Glomerular endothelial cell (primary cell): ENCODE data around the gene FRAT2. TPM values are rescaled to one million over a fixed set of nuclear protein-coding genes. Genes with fewer than 3 reads are reported as not detected.
"Not testable (repeated sequence)": the region's sequence is repeated elsewhere in the genome, so short reads cannot be mapped to it uniquely, and the experiment has no call there.

ENCODE experiments used
- DNase-seq: peaks from one replicate; pipeline ENCODE4 v3.0.0-alpha.2; 2011; ENCODE audit warnings: low read depth, low spot score; ENCODE audit errors: extremely low read depth
- total RNA-seq: library from RNA; depleted of rRNA; stranded (reverse); fragments of >200 nt; gene quantifications from 2 replicates; pipeline ENCODE4 v1.2.3, GENCODE V29; 2015

The FRAT2 gene
- total RNA-seq, 1 donor from 2014 or later: 10.6 TPM

GRCh38 chr10:97292097-97292861 lies 42.2 kb downstream of the FRAT2 start, which contains the start of gene ARHGAP19:
Gene ARHGAP19 (minus strand): TSS chr10:97292637. CDS start chr10:97292627, 10 bp downstream.
- DNase-seq: peak; percentile 91

DNA sequence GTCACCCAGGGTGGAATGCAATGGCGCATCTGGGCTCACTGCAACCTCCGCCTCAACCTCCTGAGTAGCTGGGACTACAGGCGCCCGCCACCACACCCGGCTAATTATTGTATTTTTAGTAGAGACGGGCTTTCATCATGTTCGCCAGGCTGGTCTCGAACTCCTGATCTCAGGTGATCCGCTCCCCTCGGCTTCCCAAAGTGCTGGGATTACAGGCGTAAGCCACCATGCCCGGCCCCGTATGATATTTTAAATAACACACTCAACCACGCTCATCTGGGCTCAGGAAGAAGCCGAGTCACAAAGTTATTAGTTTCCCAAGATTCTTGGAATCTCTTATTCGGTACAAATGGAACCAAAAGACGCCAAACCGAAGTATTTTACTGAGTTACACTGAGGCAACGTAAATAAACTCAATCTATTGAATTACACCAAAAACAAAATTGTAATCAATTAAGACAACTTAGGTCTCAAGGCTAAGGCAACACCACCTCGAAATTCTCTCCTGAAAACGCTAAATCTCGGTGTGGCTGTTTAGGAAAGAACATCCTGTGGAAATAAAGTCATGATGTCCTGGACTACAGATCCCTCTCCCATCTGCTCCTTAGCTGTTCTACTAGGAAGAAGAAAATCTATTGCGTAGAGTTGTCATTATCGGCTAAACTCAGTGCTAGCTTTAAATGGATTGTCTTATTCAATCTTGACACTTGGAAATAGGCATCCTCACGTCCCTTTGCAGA lies 43.0 kb downstream of the FRAT2 start:
- DNase-seq: peak; percentile 10

DNA sequence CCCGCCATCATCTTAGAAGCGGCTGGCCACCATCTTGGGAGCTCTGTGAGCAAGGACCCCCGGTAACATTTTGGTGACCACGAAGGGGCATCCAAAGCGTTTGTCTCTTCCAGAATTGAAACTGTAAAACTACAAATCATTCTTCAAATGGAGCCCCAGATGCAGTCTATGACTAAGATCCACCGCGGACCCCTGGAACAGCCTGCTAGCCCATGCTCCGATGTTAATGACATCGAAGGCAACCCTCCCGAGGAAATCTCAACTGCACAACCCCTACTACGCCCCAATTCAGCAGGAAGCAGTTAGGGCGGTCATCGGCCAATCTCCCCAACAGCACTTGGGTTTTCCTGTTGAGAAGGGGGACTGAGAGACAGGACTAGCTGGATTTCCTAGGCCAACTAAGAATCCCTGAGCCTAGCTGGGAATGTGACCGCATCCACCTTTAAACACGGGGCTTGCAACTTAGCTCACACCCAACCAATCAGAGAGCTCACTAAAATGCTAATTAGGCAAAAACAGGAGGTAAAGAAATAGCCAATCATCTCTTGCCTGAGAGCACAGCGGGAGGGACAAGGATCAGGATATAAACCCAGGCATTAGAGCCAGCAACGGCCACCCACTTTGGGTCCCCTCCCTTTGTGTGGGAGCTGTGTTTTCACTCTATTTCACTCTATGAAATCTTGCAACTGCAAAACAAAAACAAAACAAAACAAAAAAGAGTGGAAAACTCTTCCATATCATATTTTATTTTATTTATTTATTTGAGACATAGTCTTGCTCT lies 43.8 kb downstream of the FRAT2 start:
- not testable (repeated sequence) for DNase-seq

DNA sequence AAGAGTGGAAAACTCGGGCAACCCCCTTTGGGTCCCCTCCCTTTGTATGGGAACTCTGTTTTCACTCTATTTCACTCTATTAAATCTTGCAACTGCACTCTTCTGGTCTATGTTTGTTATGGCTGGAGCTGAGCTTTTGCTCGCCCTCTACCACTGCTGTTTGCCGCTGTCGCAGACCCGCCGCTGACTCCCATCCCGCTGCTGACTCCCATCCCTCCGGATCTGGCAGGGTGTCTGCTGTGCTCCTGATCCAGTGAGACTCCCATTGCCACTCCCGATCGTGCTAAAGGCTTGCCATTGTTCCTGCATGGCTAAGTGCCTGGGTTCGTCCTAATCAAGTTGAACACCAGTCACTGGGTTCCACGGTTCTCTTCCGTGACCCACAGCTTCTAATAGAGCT lies 44.5 kb downstream of the FRAT2 start:
- DNase-seq: not testable (repeated sequence)

Other genes with a start within 250 kb of the FRAT2 start
- not detected in 2 replicates for gene SLIT1, start 148.8 kb downstream of the FRAT2 start, total RNA-seq
- 6.0 and 9.2 TPM in 2 replicates for gene ARHGAP19, start 42.1 kb downstream of the FRAT2 start, total RNA-seq
- 3.3 and 5.7 TPM in 2 replicates for gene FRAT1, start 15.5 kb downstream of the FRAT2 start, total RNA-seq
- gene RRP12, start 66.6 kb upstream of the FRAT2 start, total RNA-seq: 16.5 and 33.0 TPM in 2 replicates
- 414 and 482 TPM in 2 replicates for gene PGAM1, start 91.5 kb upstream of the FRAT2 start, total RNA-seq
- gene EXOSC1, start 111.3 kb upstream of the FRAT2 start, total RNA-seq: 40.2 and 41.5 TPM in 2 replicates
- 39.3 and 61.9 TPM in 2 replicates for gene ZDHHC16, start 111.4 kb upstream of the FRAT2 start, total RNA-seq
- gene MMS19, start 163.7 kb upstream of the FRAT2 start, total RNA-seq: 145 and 147 TPM in 2 replicates
- 105 and 111 TPM in 2 replicates for gene UBTD1, start 164.2 kb upstream of the FRAT2 start, total RNA-seq
- 0.24 TPM in 1 of 2 replicates, not detected in the other for gene ANKRD2, start 238.1 kb upstream of the FRAT2 start, total RNA-seq
- 0.12 and 0.15 TPM in 2 replicates for gene HOGA1, start 249.7 kb upstream of the FRAT2 start, total RNA-seq